Mammary epithelial cell (primary cell): ENCODE measurements around the gene CC2D2B.

Experiments used
- EZH2 ChIP-seq: IDR thresholded peaks from 2 replicates; pipeline ENCODE4 v1.6.1; 2012; ENCODE audit warnings: low read length, inconsistent platforms, borderline replicate concordance
- TF ChIP-seq, protein P1 (sequence below), 2 donors: IDR thresholded peaks in 1 of 2; conservative IDR thresholded peaks in 1 of 2; 2 replicates each; pipeline ENCODE4 v1.5.1; 2011 to 2012; ENCODE audit warnings: inconsistent platforms in 2 of 2, low read length in 2 of 2, mild to moderate bottlenecking in 2 of 2, control low read depth in 1 of 2, low read depth in 1 of 2; ENCODE audit not compliant: insufficient read depth in 1 of 2; ENCODE audit errors: extremely low read depth in 1 of 2

GRCh38 chr10:95861386-95861785 lies 46.4 kb upstream of the CC2D2B start:
- TF ChIP-seq, protein P1, sequence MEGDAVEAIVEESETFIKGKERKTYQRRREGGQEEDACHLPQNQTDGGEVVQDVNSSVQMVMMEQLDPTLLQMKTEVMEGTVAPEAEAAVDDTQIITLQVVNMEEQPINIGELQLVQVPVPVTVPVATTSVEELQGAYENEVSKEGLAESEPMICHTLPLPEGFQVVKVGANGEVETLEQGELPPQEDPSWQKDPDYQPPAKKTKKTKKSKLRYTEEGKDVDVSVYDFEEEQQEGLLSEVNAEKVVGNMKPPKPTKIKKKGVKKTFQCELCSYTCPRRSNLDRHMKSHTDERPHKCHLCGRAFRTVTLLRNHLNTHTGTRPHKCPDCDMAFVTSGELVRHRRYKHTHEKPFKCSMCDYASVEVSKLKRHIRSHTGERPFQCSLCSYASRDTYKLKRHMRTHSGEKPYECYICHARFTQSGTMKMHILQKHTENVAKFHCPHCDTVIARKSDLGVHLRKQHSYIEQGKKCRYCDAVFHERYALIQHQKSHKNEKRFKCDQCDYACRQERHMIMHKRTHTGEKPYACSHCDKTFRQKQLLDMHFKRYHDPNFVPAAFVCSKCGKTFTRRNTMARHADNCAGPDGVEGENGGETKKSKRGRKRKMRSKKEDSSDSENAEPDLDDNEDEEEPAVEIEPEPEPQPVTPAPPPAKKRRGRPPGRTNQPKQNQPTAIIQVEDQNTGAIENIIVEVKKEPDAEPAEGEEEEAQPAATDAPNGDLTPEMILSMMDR (conservative IDR thresholded peaks at IDR 0.05 in 1 of 2, IDR thresholded peaks at IDR 0.05 in 1 of 2; ENCODE audit: extremely low read depth in 1 of 2, insufficient read depth in 1 of 2, low read depth in 1 of 2, low read length in 2 of 2): no peak
- TF ChIP-seq EZH2: no peak
